Glutamatergic neuron (in vitro differentiated cells): Measurements from ENCODE around the gene FCN3. TPM values are rescaled to one million over a fixed set of nuclear protein-coding genes. Genes with fewer than 3 reads are reported as not detected.

Experiments used
- DNase-seq: peaks from one replicate; pipeline ENCODE4 v3.0.0; 2022
- H3K27ac Mint-ChIP-seq: one replicate; pipeline ENCODE4 v1.8.0; 2020; ENCODE audit warnings: mild to moderate bottlenecking, mixed read lengths, inconsistent platforms; ENCODE audit not compliant: unreplicated experiment
- H3K27me3 Mint-ChIP-seq: one replicate; pipeline ENCODE4 v1.8.0; 2020; ENCODE audit warnings: mild to moderate bottlenecking, moderate library complexity, mixed read lengths, inconsistent platforms; ENCODE audit not compliant: unreplicated experiment
- H3K36me3 Mint-ChIP-seq: one replicate; pipeline ENCODE4 v1.8.0; 2020; ENCODE audit warnings: mild to moderate bottlenecking, mixed read lengths, inconsistent platforms; ENCODE audit not compliant: unreplicated experiment
- H3K4me1 Mint-ChIP-seq: one replicate; pipeline ENCODE4 v1.8.0; 2020; ENCODE audit warnings: mild to moderate bottlenecking, low read depth, mixed read lengths, inconsistent platforms; ENCODE audit not compliant: unreplicated experiment
- H3K4me3 Mint-ChIP-seq: one replicate; pipeline ENCODE4 v1.8.0; 2020; ENCODE audit warnings: mild to moderate bottlenecking, mixed read lengths, inconsistent platforms; ENCODE audit not compliant: unreplicated experiment
- H3K9me3 Mint-ChIP-seq: one replicate; pipeline ENCODE4 v1.8.0; 2020; ENCODE audit warnings: mild to moderate bottlenecking, moderate library complexity, mixed read lengths, inconsistent platforms; ENCODE audit not compliant: unreplicated experiment
- total RNA-seq: library from RNA; stranded (reverse); fragmentation: NEBNext Ultra II Directional; extraction: Animal tissue kit (Norgen Biotek cat#: 25700); gene quantifications from one replicate; pipeline ENCODE4 v1.2.1, GENCODE V29; 2021; ENCODE audit not compliant: unreplicated experiment
- TF ChIP-seq, protein P1 (sequence below): fragments of 200-600 bp; sonication (generic); IDR thresholded peaks from one replicate; pipeline ENCODE4 v1.5.0; 2021; ENCODE audit not compliant: partially characterized antibody, unreplicated experiment

The FCN3 gene
- total RNA-seq, 1 donor from 2014 or later, result not detected

DNA sequence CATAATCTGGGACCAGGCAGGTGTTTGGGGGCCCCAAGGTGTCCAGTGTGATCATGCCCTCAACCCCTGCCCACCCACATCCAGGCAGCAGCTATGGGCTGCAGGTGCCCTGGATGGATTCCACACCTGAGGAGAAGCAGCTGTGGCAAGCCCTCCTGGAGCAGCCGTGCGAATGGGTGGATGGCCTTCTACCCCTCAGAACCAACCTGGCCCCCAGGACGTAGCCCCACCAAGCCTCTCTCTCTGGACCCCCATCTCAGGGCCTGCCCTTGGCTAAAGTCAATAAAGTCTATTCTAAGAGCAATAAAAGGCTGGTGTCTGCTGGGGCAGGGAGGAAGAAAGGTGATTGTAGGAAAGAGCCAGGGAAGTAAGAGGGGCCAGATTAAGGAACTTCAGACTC, 21.0 kb downstream of the FCN3 start:
- H3K9me3 Mint-ChIP-seq, result no peaks in the 10 kb centered on the region

DNA sequence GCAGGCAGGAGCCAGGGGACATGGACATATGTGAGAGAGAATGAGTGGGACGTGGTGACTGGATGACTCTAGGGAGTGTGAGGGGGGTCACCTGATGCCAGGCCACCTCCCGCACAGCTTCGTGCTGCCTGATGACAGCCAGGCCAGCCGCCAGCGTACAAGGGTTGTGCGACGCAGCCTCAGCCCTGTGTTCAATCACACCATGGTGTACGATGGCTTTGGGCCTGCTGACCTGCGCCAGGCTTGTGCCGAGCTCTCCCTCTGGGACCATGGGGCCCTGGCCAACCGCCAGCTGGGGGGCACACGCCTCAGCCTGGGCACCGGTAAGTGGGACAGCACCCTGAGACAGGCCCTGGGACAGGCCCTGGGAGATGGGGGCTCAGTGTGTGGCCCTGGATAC, 21.5 kb downstream of the FCN3 start:
- no peak for DNase-seq
- no peaks in the 10 kb centered on the region for H3K4me1 Mint-ChIP-seq
- H3K36me3 Mint-ChIP-seq, result no peaks in the 10 kb centered on the region
- TF ChIP-seq, protein P1, sequence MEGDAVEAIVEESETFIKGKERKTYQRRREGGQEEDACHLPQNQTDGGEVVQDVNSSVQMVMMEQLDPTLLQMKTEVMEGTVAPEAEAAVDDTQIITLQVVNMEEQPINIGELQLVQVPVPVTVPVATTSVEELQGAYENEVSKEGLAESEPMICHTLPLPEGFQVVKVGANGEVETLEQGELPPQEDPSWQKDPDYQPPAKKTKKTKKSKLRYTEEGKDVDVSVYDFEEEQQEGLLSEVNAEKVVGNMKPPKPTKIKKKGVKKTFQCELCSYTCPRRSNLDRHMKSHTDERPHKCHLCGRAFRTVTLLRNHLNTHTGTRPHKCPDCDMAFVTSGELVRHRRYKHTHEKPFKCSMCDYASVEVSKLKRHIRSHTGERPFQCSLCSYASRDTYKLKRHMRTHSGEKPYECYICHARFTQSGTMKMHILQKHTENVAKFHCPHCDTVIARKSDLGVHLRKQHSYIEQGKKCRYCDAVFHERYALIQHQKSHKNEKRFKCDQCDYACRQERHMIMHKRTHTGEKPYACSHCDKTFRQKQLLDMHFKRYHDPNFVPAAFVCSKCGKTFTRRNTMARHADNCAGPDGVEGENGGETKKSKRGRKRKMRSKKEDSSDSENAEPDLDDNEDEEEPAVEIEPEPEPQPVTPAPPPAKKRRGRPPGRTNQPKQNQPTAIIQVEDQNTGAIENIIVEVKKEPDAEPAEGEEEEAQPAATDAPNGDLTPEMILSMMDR, result no peak
- H3K27me3 Mint-ChIP-seq, result peaks cover 2% of the 10 kb centered on the region
- no peaks in the 10 kb centered on the region for H3K9me3 Mint-ChIP-seq
- no peak overlapping the region for H3K27ac Mint-ChIP-seq
- no peak overlapping the region for H3K4me3 Mint-ChIP-seq

More for the DNA sequence above, 21.0 kb downstream of the FCN3 start:
- TF ChIP-seq, protein P1, result no peak
- H3K4me3 Mint-ChIP-seq, result no peak overlapping the region
- no peak overlapping the region for H3K27ac Mint-ChIP-seq
- no peaks in the 10 kb centered on the region for H3K4me1 Mint-ChIP-seq
- no peak for DNase-seq
- H3K36me3 Mint-ChIP-seq, result no peaks in the 10 kb centered on the region
- H3K27me3 Mint-ChIP-seq, result peaks cover 2% of the 10 kb centered on the region

DNA sequence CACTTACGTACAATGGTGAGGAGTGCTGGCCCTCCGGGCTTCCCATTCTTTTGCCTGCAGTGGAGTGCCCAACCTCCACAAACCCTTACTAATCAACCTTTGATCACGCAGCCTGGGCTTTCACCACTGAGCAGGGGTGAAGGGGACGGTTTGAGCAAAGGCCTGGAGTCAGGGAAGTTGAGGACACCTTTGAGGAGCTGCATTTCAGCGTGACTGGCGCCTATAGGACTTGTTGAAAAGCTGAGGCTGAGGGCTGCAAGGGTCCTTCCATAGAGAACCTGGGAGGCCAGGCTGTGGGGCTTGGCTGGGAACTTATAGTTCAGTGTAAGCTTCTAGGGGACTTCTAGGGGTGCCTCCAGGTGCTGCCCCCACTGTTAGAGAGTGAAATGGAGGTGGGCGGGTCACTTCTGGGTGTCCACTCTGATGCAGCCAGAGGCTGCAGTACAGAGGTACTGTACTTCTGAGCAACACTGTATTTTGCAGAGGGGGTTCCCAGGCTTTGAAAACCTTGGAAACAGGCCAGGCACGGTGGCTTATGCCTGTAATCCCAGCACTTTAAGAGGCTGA, 23.0 kb downstream of the FCN3 start:
- Mint-ChIP-seq H3K4me1 (no peaks in the 10 kb centered on the region), H3K27ac (no peak overlapping the region), H3K9me3 (no peaks in the 10 kb centered on the region), H3K27me3 (peaks cover 2% of the 10 kb centered on the region), H3K4me3 (peak overlapping the region; percentile 71), H3K36me3 (no peaks in the 10 kb centered on the region)
- TF ChIP-seq, protein P1, result no peak
- no peak for DNase-seq

DNA sequence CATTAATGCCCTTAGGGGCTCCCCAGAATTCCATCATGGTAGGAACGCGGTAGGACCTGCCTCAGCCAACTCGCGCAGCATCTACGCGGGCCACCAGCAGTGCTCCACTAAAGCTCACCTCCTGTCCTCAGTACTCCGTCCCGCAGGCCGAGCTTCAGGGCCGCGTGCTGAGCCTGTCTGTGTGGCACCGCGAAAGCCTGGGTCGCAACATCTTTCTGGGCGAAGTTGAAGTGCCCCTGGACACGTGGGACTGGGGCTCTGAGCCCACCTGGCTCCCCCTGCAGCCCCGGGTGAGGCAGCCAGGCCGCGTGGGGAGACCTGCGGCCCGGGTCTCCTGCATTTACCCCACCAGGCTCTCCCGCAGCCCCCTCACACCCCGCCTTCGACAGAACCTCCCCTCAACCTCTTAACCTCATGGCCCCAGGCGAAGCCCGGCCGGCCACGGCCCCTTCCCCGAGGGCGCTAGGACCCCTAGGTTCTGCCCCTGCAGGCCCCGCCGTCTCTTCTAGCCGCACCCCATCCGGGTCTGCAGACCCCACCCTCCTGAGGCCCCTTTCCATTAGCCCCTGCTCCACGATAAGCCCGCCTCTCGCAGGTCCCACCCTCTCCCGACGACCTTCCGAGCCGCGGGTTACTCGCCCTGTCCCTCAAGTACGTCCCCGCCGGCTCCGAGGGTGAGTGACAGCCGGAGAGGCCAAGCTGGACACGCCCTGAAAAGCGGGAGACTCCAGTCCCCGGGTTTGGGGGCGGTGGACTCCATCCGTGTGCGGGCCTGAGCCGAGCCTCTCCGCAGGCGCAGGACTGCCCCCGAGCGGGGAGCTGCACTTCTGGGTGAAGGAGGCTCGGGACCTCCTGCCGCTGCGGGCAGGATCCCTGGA, 23.7 kb downstream of the FCN3 start:
- TF ChIP-seq, protein P1, result no peak
- no peaks in the 10 kb centered on the region for H3K4me1 Mint-ChIP-seq
- no peaks in the 10 kb centered on the region for H3K9me3 Mint-ChIP-seq
- no peaks in the 10 kb centered on the region for H3K36me3 Mint-ChIP-seq
- no peak overlapping the region for H3K27ac Mint-ChIP-seq
- peak overlapping the region; percentile 57 for H3K4me3 Mint-ChIP-seq
- DNase-seq, result peak; percentile 82
- H3K27me3 Mint-ChIP-seq, result peaks cover 2% of the 10 kb centered on the region
